ENCODE results near the gene ADAMTS20. TPM values are rescaled to one million over a fixed set of nuclear protein-coding genes. Genes with fewer than 3 reads are reported as not detected.

The ADAMTS20 gene
- total RNA-seq, 1 experiment from 2014 or later: 2.7 TPM

GRCh38 chr12:43312991-43313505 is 239.0 kb downstream of the ADAMTS20 start:
- no peaks in the 10 kb centered on the region for H3K9me3 Mint-ChIP-seq
- Histone ChIP-seq H4K91ac (ENCODE audit: insufficient read length, low read depth, low read length) (no peak overlapping the region), H3K4me1 (ENCODE audit: insufficient read depth, low read length) (no peaks in the 10 kb centered on the region; the same call in 1 of the 2 replicates), H2BK5ac (ENCODE audit: insufficient read length, low read length) (no peak overlapping the region), H2AK5ac (ENCODE audit: insufficient read length, low read length) (no peak overlapping the region), H3K23me2 (ENCODE audit: insufficient read length, low read depth, low read length, poor library complexity, severe bottlenecking) (no peaks in the 10 kb centered on the region), H3K79me2 (ENCODE audit: insufficient read depth, low read length) (no peaks in the 10 kb centered on the region), H3K56ac (ENCODE audit: insufficient read length, low read depth, low read length) (no peak overlapping the region), H3K79me1 (ENCODE audit: insufficient read depth, low read depth, low read length, poor library complexity, severe bottlenecking) (no peaks in the 10 kb centered on the region), H3K27me3 (ENCODE audit: insufficient read depth, low read length) (no peaks in the 10 kb centered on the region), H3T11ph (ENCODE audit: low read length) (no peak overlapping the region), H3K9ac (ENCODE audit: extremely low read depth, insufficient read length, low read length) (no peak overlapping the region), H3K23ac (ENCODE audit: insufficient read length, low read depth, low read length) (no peak overlapping the region), H3K14ac (ENCODE audit: insufficient read depth, low read length) (no peak overlapping the region), H2BK120ac (ENCODE audit: low read depth, low read length, poor library complexity, severe bottlenecking) (no peak overlapping the region), H3K4ac (ENCODE audit: low read depth, low read length) (no peak overlapping the region), H2AFZ (ENCODE audit: low read length) (no peak overlapping the region), H3K27ac (ENCODE audit: insufficient read length, low read depth, low read length) (no peak overlapping the region), H2BK15ac (ENCODE audit: low read depth, low read length) (no peak overlapping the region), H4K5ac (ENCODE audit: insufficient read length, low read depth, low read length) (no peak overlapping the region), H3K9me3 (ENCODE audit: control insufficient read depth, low read depth, low read length) (no peaks in the 10 kb centered on the region), H3K18ac (ENCODE audit: insufficient read length, low read depth, low read length) (no peak overlapping the region), H2BK12ac (ENCODE audit: insufficient read length, low read depth, low read length) (no peak overlapping the region), H3K4me2 (ENCODE audit: insufficient read depth, insufficient read length, low read length) (no peak overlapping the region), H4K8ac (replicated peaks; ENCODE audit: insufficient read length, low read depth, low read length) (no peak overlapping the region), H4K20me1 (ENCODE audit: control insufficient read depth, insufficient read depth, insufficient read length) (no peaks in the 10 kb centered on the region), H2BK20ac (ENCODE audit: low read depth, low read length, poor library complexity, severe bottlenecking) (no peak overlapping the region)
- WGBS (ENCODE audit: extremely low coverage, insufficient read length, low lambda C conversion rate): no CpG with 5 or more reads among the region's 4 CpGs
- no peak for TF ChIP-seq CTCF (conservative IDR thresholded peaks at IDR 0.05)
- no peaks in the 10 kb centered on the region for H3K36me3 Mint-ChIP-seq (ENCODE audit: insufficient read depth in 1 of 3, low read depth in 3 of 3)
- no peak for DNase-seq
- H3K27ac Mint-ChIP-seq: no peak overlapping the region
- no peak overlapping the region for H3K4me3 Mint-ChIP-seq
- no peaks in the 10 kb centered on the region for H3K27me3 Mint-ChIP-seq (ENCODE audit: low read depth)
- 0 out of 4 replicates have a peak, but pooled peaks cover 2% of the 10 kb centered on the region in 2 experiments for H3K4me1 Mint-ChIP-seq
